Forelimb muscle (tissue), 1 donor: ENCODE data around the gene MPP7. TPM values are rescaled to one million over a fixed set of nuclear protein-coding genes. Genes with fewer than 3 reads are reported as not detected.

Experiments used
- DNase-seq: peaks from one replicate; pipeline ENCODE4 v3.0.0-alpha.2; 2013; ENCODE audit warnings: low read depth
- polyA plus RNA-seq: library from polyadenylated mRNA; unstranded; fragments of 120-200 nt; gene quantifications from one replicate; pipeline ENCODE4 v1.2.1, GENCODE V29; 2013; ENCODE audit not compliant: insufficient read length

Gene MPP7
- polyA plus RNA-seq, 1 donor, result 3.6 TPM

DNA sequence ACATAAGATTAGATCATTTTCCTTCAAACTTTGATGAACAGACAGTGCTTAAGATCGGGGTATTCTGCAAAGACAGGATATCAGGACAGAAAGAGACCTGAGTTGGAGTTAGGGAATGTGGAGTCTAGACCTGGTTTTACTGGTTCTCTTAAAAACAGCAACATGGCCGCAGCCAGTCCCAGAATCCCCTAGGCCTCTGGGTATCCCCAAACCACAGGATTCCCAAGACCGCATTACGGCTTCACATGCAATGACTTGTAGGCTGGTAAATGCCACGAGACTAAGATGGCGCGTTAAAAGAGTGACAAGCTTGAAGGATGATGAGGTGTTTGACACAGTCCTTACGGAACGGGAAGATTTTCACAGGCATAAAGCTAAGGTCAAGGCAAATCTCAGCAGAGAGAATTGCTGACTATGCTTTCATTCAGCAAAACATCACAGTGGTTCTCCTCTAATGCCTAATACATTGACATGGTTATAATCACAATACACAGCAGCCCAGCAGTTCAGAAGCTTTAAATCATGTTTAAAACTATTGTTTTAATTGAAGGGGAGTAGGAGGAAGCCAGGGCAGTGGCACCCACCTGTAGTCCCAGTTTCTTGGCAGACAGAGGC lies 32.9 kb downstream of the MPP7 start:
- no peak for DNase-seq

DNA sequence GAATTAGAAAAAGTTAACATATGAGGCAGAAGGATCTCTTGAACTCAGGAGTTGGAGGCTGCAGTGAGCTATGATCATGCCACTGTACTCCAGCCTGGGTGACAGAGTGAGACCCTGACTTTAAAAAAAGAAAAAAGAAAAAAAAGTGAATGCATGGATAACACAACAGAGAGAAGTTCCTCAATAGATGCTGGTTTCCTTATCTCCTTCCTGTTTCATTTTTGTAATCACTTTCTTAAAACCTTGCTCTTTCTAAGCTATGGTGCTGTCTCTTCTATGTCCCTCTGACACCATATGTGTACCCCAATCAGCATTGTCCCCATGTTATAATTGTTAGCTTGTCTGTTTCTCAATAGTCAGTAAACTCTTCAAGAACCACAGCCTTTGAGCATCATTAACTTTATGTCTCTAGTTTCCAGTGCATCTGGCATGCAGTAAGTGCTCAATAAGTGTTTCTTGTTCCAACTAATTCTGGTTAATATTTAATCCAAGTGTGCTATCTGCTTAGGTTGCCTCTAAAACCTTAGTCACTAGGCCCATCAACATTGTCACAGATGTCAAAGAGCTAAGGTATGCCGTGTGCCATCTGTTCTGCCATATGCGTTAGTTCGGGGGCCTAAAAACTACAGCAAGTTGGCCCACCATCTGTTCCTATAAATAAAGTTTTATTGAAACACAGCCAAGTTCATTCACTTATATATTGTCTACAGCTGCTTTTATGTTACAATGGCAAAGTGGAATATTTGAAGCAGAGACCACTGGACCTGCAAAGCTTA lies 36.2 kb downstream of the MPP7 start:
- DNase-seq, result no peak

DNA sequence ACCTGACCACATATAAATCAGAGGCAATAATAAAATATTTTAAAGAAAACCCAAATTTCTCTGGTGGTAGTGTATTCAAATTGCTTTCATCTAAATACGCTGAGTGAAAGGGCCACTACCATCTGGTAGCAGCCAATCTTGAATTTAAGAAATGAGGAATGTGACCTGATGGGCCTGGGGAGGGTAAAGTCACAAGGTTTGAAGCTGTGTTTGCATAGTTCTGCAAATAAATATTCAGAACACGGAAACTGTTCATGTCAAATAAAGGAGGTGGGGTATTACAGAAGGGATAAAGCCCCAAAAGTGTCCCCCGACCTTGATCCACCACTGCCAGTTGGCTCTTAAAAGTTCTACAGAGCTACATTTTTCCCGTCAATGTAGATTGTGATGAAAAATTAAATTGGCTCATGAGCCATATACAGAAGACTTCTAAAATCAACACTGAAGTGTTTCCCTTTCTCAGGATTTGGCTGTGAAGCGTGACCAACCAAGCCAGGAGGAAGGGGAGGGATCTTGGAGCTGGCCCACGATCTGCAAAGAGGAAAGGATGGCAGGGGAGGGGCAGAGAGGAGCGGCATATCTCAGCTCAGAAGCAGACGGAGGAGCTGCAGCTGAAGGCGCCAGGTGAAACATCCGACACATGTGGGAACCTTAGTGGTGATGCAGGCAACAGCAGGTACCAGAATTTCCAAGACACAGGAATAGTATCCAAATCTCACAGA lies 39.6 kb downstream of the MPP7 start:
- DNase-seq, result no peak

DNA sequence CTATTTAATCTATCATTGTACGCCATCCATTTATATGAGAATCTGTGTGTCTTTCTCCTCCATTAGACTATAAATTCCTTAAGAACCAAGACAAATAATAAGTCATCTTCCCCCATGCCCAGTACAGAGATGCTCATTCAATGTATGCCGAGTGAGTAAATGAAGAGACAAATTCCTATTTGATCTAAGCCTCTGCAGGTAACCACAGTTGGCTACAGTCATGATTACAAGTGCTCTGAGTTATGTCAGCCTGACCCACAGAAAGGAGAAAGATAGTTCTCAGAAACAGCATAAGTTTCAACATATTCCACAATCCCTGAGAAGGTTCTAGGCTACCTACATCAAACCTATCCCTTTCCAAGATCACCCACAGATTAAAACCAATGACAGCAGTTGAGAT lies 46.1 kb downstream of the MPP7 start:
- no peak for DNase-seq

DNA sequence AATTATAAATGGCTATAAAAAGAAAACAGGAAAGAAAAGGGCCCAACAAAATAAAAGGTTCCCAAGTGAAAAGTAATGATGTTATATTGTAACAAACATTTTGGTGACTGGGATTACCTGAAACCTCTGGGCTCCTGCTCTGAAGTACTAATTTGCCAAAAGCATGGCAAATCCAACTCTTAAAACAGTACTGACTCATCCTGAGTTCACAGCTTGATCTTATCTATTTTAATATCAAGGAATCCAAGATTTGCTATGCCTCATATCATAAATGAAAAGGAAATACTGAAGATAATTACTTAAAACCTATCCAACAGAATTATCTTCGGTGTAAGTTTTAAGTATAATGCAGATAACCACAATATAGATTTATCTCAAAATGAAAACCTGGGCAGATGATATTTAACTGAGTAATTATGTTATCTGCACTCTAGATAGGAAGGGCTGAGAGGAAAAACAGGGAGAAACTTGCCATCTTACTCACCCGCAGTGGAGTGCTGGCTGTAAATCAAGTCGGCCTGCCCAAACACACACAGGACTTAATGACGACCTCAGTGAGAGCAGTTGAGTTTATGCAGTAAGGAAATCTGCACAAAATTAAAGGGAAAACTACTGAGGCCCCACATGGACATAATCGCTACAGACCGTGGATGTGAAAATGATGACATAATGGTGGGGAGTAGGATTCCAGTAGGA lies 48.4 kb downstream of the MPP7 start:
- no peak for DNase-seq

DNA sequence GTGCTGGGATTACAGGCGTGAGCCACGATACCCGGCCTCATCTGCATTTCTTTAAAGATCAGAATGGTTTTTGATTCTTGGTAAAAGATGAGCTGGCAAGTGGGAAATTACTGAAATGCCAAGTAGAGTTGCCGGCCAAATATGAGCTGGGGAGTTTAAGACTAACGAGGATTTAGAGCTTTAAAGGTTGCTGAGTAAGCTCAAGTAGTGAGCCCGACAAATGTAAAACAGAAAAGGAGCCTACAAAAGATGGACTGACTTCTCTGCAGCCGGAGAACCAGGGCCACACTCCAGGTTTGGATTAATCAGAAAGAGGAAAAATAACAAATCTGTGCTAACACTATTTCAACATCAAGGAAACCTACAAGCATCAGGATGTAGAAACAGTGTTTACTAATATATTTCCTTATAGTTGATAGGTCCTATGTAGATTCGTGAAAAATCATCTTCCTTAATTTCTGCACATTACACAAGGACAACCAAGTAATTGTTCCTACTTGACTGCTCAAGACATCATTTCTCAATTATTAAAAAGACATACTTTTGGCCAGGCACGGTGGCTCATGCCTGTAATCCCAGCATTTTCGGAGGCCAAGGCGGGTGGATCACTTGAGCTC lies 49.6 kb downstream of the MPP7 start:
- DNase-seq, result no peak

Other genes starting within 250 kb of the MPP7 start
- gene WAC, start 230.1 kb upstream of the MPP7 start, polyA plus RNA-seq, result 87.0 TPM